HG02610 (cell line): Measurements from ENCODE around the gene LMAN1L.

Source experiments
- ATAC-seq: cut with Tn5 transposase; IDR thresholded peaks from one replicate; pipeline ENCODE4 v1.9.1; 2021; ENCODE audit warnings: mild to moderate bottlenecking, moderate library complexity; ENCODE audit not compliant: unreplicated experiment

The LMAN1L gene

GRCh38 chr15:74809956-74810355 lies 2.7 kb upstream of the LMAN1L start:
- no peak for ATAC-seq

- ATAC-seq = no peak
Measured at GRCh38 chr15:74815121-74815934, 2.7 kb downstream of the LMAN1L start.

GRCh38 chr15:74815961-74816360 lies 3.3 kb downstream of the LMAN1L start:
- ATAC-seq = no peak

GRCh38 chr15:74816624-74817369 lies 4.2 kb downstream of the LMAN1L start:
- ATAC-seq = no peak

GRCh38 chr15:74817370-74817737 lies 4.7 kb downstream of the LMAN1L start:
- no peak for ATAC-seq

GRCh38 chr15:74820056-74820455 lies 7.4 kb downstream of the LMAN1L start:
- no peak for ATAC-seq

- ATAC-seq = peak; percentile 51
Measured at GRCh38 chr15:74821091-74821789, 8.6 kb downstream of the LMAN1L start.

GRCh38 chr15:74821790-74822158 lies 9.1 kb downstream of the LMAN1L start:
- ATAC-seq = no peak

GRCh38 chr15:74822233-74822632 lies 9.6 kb downstream of the LMAN1L start:
- no peak for ATAC-seq

- ATAC-seq = no peak
Measured at GRCh38 chr15:74823324-74823723, 10.7 kb downstream of the LMAN1L start.

- no peak for ATAC-seq
Measured at GRCh38 chr15:74824976-74825375, 12.3 kb downstream of the LMAN1L start.

GRCh38 chr15:74825866-74826265 lies 13.2 kb downstream of the LMAN1L start:
- ATAC-seq = no peak

- ATAC-seq = no peak
Measured at GRCh38 chr15:74826364-74826819, 13.8 kb downstream of the LMAN1L start, which contains the start of gene CPLX3. TSS of gene CPLX3 (plus strand) at chr15:74826627. CDS start at chr15:74826704, 77 bp downstream.

- no peak for ATAC-seq
Measured at GRCh38 chr15:74826921-74827320, 14.3 kb downstream of the LMAN1L start.

- no peak for ATAC-seq
Measured at GRCh38 chr15:74827614-74828013, 15.0 kb downstream of the LMAN1L start.

- no peak for ATAC-seq
Measured at GRCh38 chr15:74828835-74829234, 16.2 kb downstream of the LMAN1L start.

- no peak for ATAC-seq
Measured at GRCh38 chr15:74829486-74829885, 16.9 kb downstream of the LMAN1L start.

GRCh38 chr15:74829991-74830390 lies 17.4 kb downstream of the LMAN1L start:
- no peak for ATAC-seq

GRCh38 chr15:74830868-74831267 lies 18.2 kb downstream of the LMAN1L start:
- no peak for ATAC-seq

- ATAC-seq = no peak
Measured at GRCh38 chr15:74831813-74832495, 19.3 kb downstream of the LMAN1L start.

- ATAC-seq = no peak
Measured at GRCh38 chr15:74832826-74833225, 20.2 kb downstream of the LMAN1L start.
